Natural killer cell (primary cell): ENCODE results near the gene GRHL3. TPM values are rescaled to one million over a fixed set of nuclear protein-coding genes. Genes with fewer than 3 reads are reported as not detected.
"Not testable (repeated sequence)": the region's sequence is repeated elsewhere in the genome, so short reads cannot be mapped to it uniquely, and the experiment has no call there.

Source experiments
- ATAC-seq, 3 donors: fragments of 150-1000 bp in 2 of 3; fragments of 200-7000 bp in 1 of 3; cut with Tn5 transposase; 1 replicate in 1 of 3; 2 replicates in 2 of 3; pipeline ENCODE4 v1.10.0; 2021; ENCODE audit warnings: mild to moderate bottlenecking in 2 of 3, moderate library complexity in 2 of 3
- DNase-seq, 2 donors: peaks; one replicate each; pipeline versions ENCODE4 v3.0.0 to v3.0.0-alpha.2; 2013 to 2021; ENCODE audit warnings: mixed read lengths in 1 of 2
- H3K27ac ChIP-seq: one replicate; pipeline ENCODE4 v1.5.1; 2013; ENCODE audit warnings: mild to moderate bottlenecking, low read length
- H3K27me3 ChIP-seq: one replicate; pipeline ENCODE4 v1.6.1; 2013; ENCODE audit warnings: low read length; ENCODE audit not compliant: control insufficient read depth, insufficient read depth
- H3K36me3 ChIP-seq: one replicate; pipeline ENCODE4 v1.6.1; 2013; ENCODE audit warnings: low read length; ENCODE audit not compliant: control insufficient read depth, insufficient read depth
- H3K4me1 ChIP-seq: one replicate; pipeline ENCODE4 v1.6.1; 2013; ENCODE audit warnings: low read length; ENCODE audit not compliant: control insufficient read depth, insufficient read depth
- H3K4me3 ChIP-seq: one replicate; pipeline ENCODE4 v1.5.1; 2013; ENCODE audit warnings: low read length
- H3K9me3 ChIP-seq: one replicate; pipeline ENCODE4 v1.6.1; 2013; ENCODE audit warnings: low read length; ENCODE audit not compliant: control insufficient read depth, insufficient read depth
- H3K27ac Mint-ChIP-seq, 2 donors: one replicate each; pipeline ENCODE4 v1.8.0; 2022; ENCODE audit warnings: mild to moderate bottlenecking in 2 of 2, mixed read lengths in 2 of 2, moderate library complexity in 1 of 2
- H3K27me3 Mint-ChIP-seq, 2 donors: one replicate each; pipeline ENCODE4 v1.8.0; 2022; ENCODE audit warnings: low read depth in 2 of 2, mixed read lengths in 2 of 2
- H3K36me3 Mint-ChIP-seq: one replicate; pipeline ENCODE4 v1.8.0; 2022; ENCODE audit warnings: mixed read lengths
- H3K4me1 Mint-ChIP-seq, 2 donors: one replicate each; pipeline ENCODE4 v1.8.0; 2022; ENCODE audit warnings: mixed read lengths in 2 of 2
- H3K4me3 Mint-ChIP-seq: one replicate; pipeline ENCODE4 v1.8.0; 2022; ENCODE audit warnings: mild to moderate bottlenecking, moderate library complexity, mixed read lengths
- H3K9me3 Mint-ChIP-seq, 2 donors: one replicate each; pipeline ENCODE4 v1.8.0; 2022; ENCODE audit warnings: mixed read lengths in 2 of 2
- WGBS: methylation state at CpG from one replicate; pipeline ENCODE4 v1.1.7; 2013; ENCODE audit warnings: missing lambda C conversion rate; ENCODE audit not compliant: insufficient coverage; 5-methylcytosine and 5-hydroxymethylcytosine counted together
- intact Hi-C: fragments of 100-400 bp; cut with micrococcal nuclease; formaldehyde crosslinking; loops from one replicate; pipeline ENCODE4 v1.14.2; 2022
- total RNA-seq, 4 donors: library from RNA; stranded (reverse); fragments of 120-200 nt in 1 of 4; gene quantifications; one replicate each; pipeline versions ENCODE4 v1.2.3 to v1.2.4, GENCODE V29; 2013 to 2022
- TF ChIP-seq, protein P1 (sequence below): fragments of 200-600 bp; IDR thresholded peaks from one replicate; pipeline ENCODE4 v1.8.0; 2022; ENCODE audit warnings: antibody characterized with exemption

The GRHL3 gene
- total RNA-seq, 3 donors from 2014 or later (not counting 1 experiment from before 2014, with no cell fraction given) = not detected

DNA sequence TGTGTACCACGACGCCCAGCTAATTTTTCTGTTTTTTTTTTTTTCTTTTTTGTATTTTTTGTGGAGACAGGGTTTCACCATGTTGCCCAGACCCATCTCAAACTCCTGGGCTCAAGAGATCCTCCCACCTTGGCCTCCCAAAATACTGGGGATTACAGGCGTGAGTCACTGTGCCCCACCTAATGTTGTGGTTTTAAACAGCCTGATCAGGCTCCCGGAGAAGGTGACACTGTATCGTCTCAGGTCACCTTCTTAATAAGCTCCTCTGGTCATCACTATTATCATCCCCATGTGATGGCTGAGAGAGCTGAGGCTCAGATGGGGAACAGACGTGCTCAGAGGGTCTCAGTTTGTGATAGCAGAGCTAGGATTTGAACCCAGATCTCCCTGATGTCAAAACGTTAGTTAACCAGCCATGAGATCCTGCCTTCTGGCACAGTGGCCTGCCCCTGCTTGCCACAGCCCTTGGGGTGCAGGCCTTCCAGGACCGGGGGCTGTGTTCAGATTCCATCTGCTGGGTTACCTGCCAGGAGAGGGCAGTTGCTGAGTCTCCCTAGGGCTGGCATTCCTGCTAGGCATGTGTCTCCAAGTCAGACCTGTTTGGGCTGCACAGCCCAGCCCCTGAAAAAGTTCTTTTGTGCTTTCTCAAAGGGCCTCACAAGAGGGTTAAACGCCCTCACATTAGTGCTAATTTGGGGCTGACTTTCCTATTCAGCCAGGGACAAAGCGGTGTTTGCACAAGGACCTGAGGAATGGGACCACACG lies 32.7 kb upstream of the GRHL3 start:
- H3K4me3 Mint-ChIP-seq = no peak overlapping the region
- Histone ChIP-seq H3K4me1 (no peaks in the 10 kb centered on the region), H3K36me3 (no peaks in the 10 kb centered on the region), H3K27me3 (no peaks in the 10 kb centered on the region), H3K27ac (no peak overlapping the region), H3K4me3 (no peak overlapping the region), H3K9me3 (no peaks in the 10 kb centered on the region)
- 86% methylated on average over 9 of the region's 11 CpGs for WGBS
- no peak for ATAC-seq
- no peak for DNase-seq
- no peak overlapping the region for H3K27ac Mint-ChIP-seq
- no peaks in the 10 kb centered on the region for H3K9me3 Mint-ChIP-seq
- intact Hi-C loops = no loop called here
- H3K4me1 Mint-ChIP-seq = no peaks in the 10 kb centered on the region
- peaks cover 6 to 7% of the 10 kb centered on the region in 2 donors for H3K27me3 Mint-ChIP-seq
- TF ChIP-seq, protein P1, sequence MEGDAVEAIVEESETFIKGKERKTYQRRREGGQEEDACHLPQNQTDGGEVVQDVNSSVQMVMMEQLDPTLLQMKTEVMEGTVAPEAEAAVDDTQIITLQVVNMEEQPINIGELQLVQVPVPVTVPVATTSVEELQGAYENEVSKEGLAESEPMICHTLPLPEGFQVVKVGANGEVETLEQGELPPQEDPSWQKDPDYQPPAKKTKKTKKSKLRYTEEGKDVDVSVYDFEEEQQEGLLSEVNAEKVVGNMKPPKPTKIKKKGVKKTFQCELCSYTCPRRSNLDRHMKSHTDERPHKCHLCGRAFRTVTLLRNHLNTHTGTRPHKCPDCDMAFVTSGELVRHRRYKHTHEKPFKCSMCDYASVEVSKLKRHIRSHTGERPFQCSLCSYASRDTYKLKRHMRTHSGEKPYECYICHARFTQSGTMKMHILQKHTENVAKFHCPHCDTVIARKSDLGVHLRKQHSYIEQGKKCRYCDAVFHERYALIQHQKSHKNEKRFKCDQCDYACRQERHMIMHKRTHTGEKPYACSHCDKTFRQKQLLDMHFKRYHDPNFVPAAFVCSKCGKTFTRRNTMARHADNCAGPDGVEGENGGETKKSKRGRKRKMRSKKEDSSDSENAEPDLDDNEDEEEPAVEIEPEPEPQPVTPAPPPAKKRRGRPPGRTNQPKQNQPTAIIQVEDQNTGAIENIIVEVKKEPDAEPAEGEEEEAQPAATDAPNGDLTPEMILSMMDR = no peak
- no peaks in the 10 kb centered on the region for H3K36me3 Mint-ChIP-seq

GRCh38 chr1:24287779-24288178 lies 31.4 kb upstream of the GRHL3 start:
- H3K9me3 Mint-ChIP-seq, intact Hi-C loops: not testable (repeated sequence)

DNA sequence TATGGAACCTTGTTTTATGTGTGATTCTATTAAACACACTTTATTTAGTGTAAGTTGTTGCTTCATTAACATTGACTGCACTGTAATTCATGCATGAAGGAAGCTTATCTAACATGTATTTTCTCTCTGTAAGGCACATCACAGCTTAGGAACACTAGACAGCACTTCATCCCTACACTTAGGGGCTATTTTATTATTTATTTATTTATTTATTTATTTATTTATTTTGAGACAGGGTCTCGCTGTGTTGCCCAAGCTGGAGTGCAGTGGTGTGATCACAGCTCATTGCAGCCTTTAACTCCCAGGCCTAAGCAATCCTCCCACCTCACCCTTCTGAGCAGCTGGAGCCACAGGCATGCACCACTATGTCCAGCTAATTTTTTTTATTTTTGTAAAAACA lies 30.7 kb upstream of the GRHL3 start:
- H3K36me3 Mint-ChIP-seq = no peaks in the 10 kb centered on the region
- TF ChIP-seq, protein P1 = no peak
- H3K4me3 Mint-ChIP-seq = no peak overlapping the region
- peaks cover 9 to 15% of the 10 kb centered on the region in 2 donors for H3K27me3 Mint-ChIP-seq
- no peak overlapping the region for H3K27ac ChIP-seq
- H3K4me1 ChIP-seq = no peaks in the 10 kb centered on the region
- H3K4me3 ChIP-seq = no peak overlapping the region
- no peak overlapping the region for H3K27ac Mint-ChIP-seq
- no peaks in the 10 kb centered on the region for H3K36me3 ChIP-seq
- DNase-seq = no peak
- no peak for ATAC-seq
- H3K27me3 ChIP-seq = no peaks in the 10 kb centered on the region
- WGBS = 75% methylated on average over 1 of the region's 1 CpG
- H3K4me1 Mint-ChIP-seq = no peaks in the 10 kb centered on the region
- H3K9me3 Mint-ChIP-seq = no peaks in the 10 kb centered on the region
- intact Hi-C loops = no loop called here
- H3K9me3 ChIP-seq = no peaks in the 10 kb centered on the region

More at GRCh38 chr1:24287779-24288178, 31.4 kb upstream of the GRHL3 start:
- not testable (repeated sequence) for ATAC-seq, H3K36me3 Mint-ChIP-seq, H3K27me3 ChIP-seq, H3K9me3 ChIP-seq, H3K36me3 ChIP-seq, H3K4me3 ChIP-seq, H3K4me1 Mint-ChIP-seq, H3K27ac ChIP-seq, H3K27ac Mint-ChIP-seq, H3K4me1 ChIP-seq, DNase-seq, H3K4me3 Mint-ChIP-seq
- H3K27me3 Mint-ChIP-seq = peaks cover 9 to 15% of the 10 kb centered on the region in 2 donors
- 98% methylated on average over 6 of the region's 6 CpGs for WGBS

- Mint-ChIP-seq H3K36me3 (no peaks in the 10 kb centered on the region), H3K9me3 (no peaks in the 10 kb centered on the region), H3K27ac (no peak overlapping the region), H3K27me3 (peaks cover 13 to 17% of the 10 kb centered on the region in 2 donors), H3K4me1 (no peaks in the 10 kb centered on the region), H3K4me3 (no peak overlapping the region)
- intact Hi-C loops = no loop called here
- ATAC-seq = no peak
- Histone ChIP-seq H3K36me3 (no peaks in the 10 kb centered on the region), H3K9me3 (no peaks in the 10 kb centered on the region), H3K27me3 (no peaks in the 10 kb centered on the region), H3K4me1 (no peaks in the 10 kb centered on the region), H3K4me3 (no peak overlapping the region), H3K27ac (no peak overlapping the region)
- DNase-seq = no peak
- TF ChIP-seq, protein P1 = no peak
- 75% methylated on average over 15 of the region's 15 CpGs for WGBS
Observed at GRCh38 chr1:24289937-24290595, 29.1 kb upstream of the GRHL3 start.
